Trophoblast cell (in vitro differentiated cells and primary cell): ENCODE measurements around the gene WDR53.

Source experiments
- DNase-seq, 2 donors: peaks; one replicate each; pipeline ENCODE4 v3.0.0-alpha.2; 2016
- H2AFZ ChIP-seq: 2 replicates; pipeline ENCODE4 v1.6.1; 2013; ENCODE audit warnings: low read length, moderate library complexity, mild to moderate bottlenecking; ENCODE audit not compliant: insufficient read depth, poor library complexity
- H2AK5ac ChIP-seq: 2 replicates; pipeline ENCODE4 v1.6.1; 2013; ENCODE audit warnings: mild to moderate bottlenecking, low read length
- H2BK120ac ChIP-seq: 2 replicates; pipeline ENCODE4 v1.6.1; 2013; ENCODE audit warnings: low read length, mild to moderate bottlenecking, moderate library complexity; ENCODE audit not compliant: insufficient read depth, poor library complexity
- H2BK12ac ChIP-seq: 2 replicates; pipeline ENCODE4 v1.6.1; 2013; ENCODE audit warnings: mild to moderate bottlenecking, low read length, moderate library complexity
- H2BK5ac ChIP-seq: 2 replicates; pipeline ENCODE4 v1.6.1; 2013; ENCODE audit warnings: low read length, low read depth, moderate library complexity, mild to moderate bottlenecking; ENCODE audit not compliant: poor library complexity
- H3K14ac ChIP-seq: 2 replicates; pipeline ENCODE4 v1.6.1; 2013; ENCODE audit warnings: mild to moderate bottlenecking, low read length
- H3K18ac ChIP-seq: 2 replicates; pipeline ENCODE4 v1.6.1; 2013; ENCODE audit warnings: mild to moderate bottlenecking, low read length
- H3K23ac ChIP-seq: 2 replicates; pipeline ENCODE4 v1.6.1; 2013; ENCODE audit warnings: low read length
- H3K27ac ChIP-seq: 2 replicates; pipeline ENCODE4 v1.5.1; 2013; ENCODE audit warnings: low read depth, mild to moderate bottlenecking, inconsistent platforms, low read length, moderate library complexity
- H3K27me3 ChIP-seq: 2 replicates; pipeline ENCODE4 v1.6.1; 2013; ENCODE audit warnings: inconsistent platforms, mild to moderate bottlenecking, low read length, moderate library complexity; ENCODE audit not compliant: insufficient read depth
- H3K36me3 ChIP-seq, 2 experiments: 1 replicate in 1 of 2; 2 replicates in 1 of 2; pipeline ENCODE4 v1.6.1; 2013; ENCODE audit warnings: low read length in 2 of 2, mild to moderate bottlenecking in 2 of 2, moderate library complexity in 1 of 2; ENCODE audit not compliant: insufficient read depth in 2 of 2, control insufficient read depth in 1 of 2
- H3K4ac ChIP-seq: 2 replicates; pipeline ENCODE4 v1.6.1; 2013; ENCODE audit warnings: low read depth, mild to moderate bottlenecking, low read length, moderate library complexity
- H3K4me1 ChIP-seq, 2 experiments: 1 replicate in 1 of 2; 2 replicates in 1 of 2; pipeline ENCODE4 v1.6.1; 2013; ENCODE audit warnings: low read length in 2 of 2, mild to moderate bottlenecking in 2 of 2, moderate library complexity in 1 of 2; ENCODE audit not compliant: insufficient read depth in 2 of 2, control insufficient read depth in 1 of 2
- H3K4me2 ChIP-seq: 2 replicates; pipeline ENCODE4 v1.6.1; 2013; ENCODE audit warnings: inconsistent platforms, mild to moderate bottlenecking, low read length, moderate library complexity
- H3K4me3 ChIP-seq: 2 replicates; pipeline ENCODE4 v1.5.1; 2013; ENCODE audit warnings: mild to moderate bottlenecking, low read depth, low read length, inconsistent platforms
- H3K79me1 ChIP-seq: one replicate; pipeline ENCODE4 v1.6.1; 2013; ENCODE audit warnings: low read length
- H3K79me2 ChIP-seq: 2 replicates; pipeline ENCODE4 v1.6.1; 2013; ENCODE audit warnings: low read length, mild to moderate bottlenecking; ENCODE audit not compliant: control insufficient read depth, insufficient read depth, poor library complexity
- H3K9ac ChIP-seq: 2 replicates; pipeline ENCODE4 v1.6.1; 2013; ENCODE audit warnings: mild to moderate bottlenecking, low read length
- H3K9me3 ChIP-seq: 2 replicates; pipeline ENCODE4 v1.6.1; 2013; ENCODE audit warnings: low read depth, mild to moderate bottlenecking, control low read depth, inconsistent platforms, low read length; ENCODE audit not compliant: insufficient read depth
- H4K12ac ChIP-seq: 2 replicates; pipeline ENCODE4 v1.6.1; 2013; ENCODE audit warnings: low read depth, mild to moderate bottlenecking, low read length, moderate library complexity
- H4K8ac ChIP-seq: 2 replicates; pipeline ENCODE4 v1.6.1; 2013; ENCODE audit warnings: low read depth, mild to moderate bottlenecking, low read length, moderate library complexity
- H4K91ac ChIP-seq: one replicate; pipeline ENCODE4 v1.6.1; 2013; ENCODE audit warnings: low read depth, mild to moderate bottlenecking, low read length, moderate library complexity
- WGBS: extraction: QIAGEN DNeasy Blood & Tissue Kit; methylation state at CpG from one replicate; pipeline ENCODE4 v1.1.7; 2013; ENCODE audit warnings: missing lambda C conversion rate; ENCODE audit not compliant: insufficient read length, insufficient coverage; ENCODE audit errors: extremely low coverage; 5-methylcytosine and 5-hydroxymethylcytosine counted together

Gene WDR53

GRCh38 chr3:196517162-196517800 lies 51.1 kb downstream of the WDR53 start:
- no peak for DNase-seq
- no peaks in the 10 kb centered on the region for H3K27me3 ChIP-seq
- no peak overlapping the region for H4K91ac ChIP-seq
- H2AK5ac ChIP-seq, result no peak overlapping the region
- H3K14ac ChIP-seq, result no peak overlapping the region
- H3K4me2 ChIP-seq, result no peak overlapping the region
- no peaks in the 10 kb centered on the region for H3K79me2 ChIP-seq
- no peak overlapping the region for H4K12ac ChIP-seq
- H2BK5ac ChIP-seq, result no peak overlapping the region
- no peak overlapping the region for H2AFZ ChIP-seq
- no peak overlapping the region for H4K8ac ChIP-seq
- H3K23ac ChIP-seq, result no peak overlapping the region
- H3K9ac ChIP-seq, result no peak overlapping the region
- no peaks in the 10 kb centered on the region for H3K36me3 ChIP-seq
- H2BK12ac ChIP-seq, result no peak overlapping the region
- no peak overlapping the region for H2BK120ac ChIP-seq
- H3K4me3 ChIP-seq, result no peak overlapping the region
- no peaks in the 10 kb centered on the region for H3K4me1 ChIP-seq
- no peak overlapping the region for H3K4ac ChIP-seq
- H3K18ac ChIP-seq, result no peak overlapping the region
- no peaks in the 10 kb centered on the region for H3K79me1 ChIP-seq
- peaks cover 19% of the 10 kb centered on the region for H3K9me3 ChIP-seq
- H3K27ac ChIP-seq, result no peak overlapping the region
- WGBS, result no CpG with 5 or more reads among the region's 2 CpGs

GRCh38 chr3:196514913-196515621 lies 53.3 kb downstream of the WDR53 start, which contains the start of gene SMCO1:
Gene SMCO1 (minus strand): TSS chr3:196515346. CDS start chr3:196515209, 137 bp downstream.
- no peak within 1 kb of the TSS for H3K9ac ChIP-seq
- H3K27me3 ChIP-seq, result no peaks in the 10 kb centered on the region
- H4K91ac ChIP-seq, result no peak within 1 kb of the TSS
- H4K12ac ChIP-seq, result no peak within 1 kb of the TSS
- no CpG with 5 or more reads among the region's 10 CpGs for WGBS
- H3K4me1 ChIP-seq, result no peaks in the 10 kb centered on the region
- no peak within 1 kb of the TSS for H2BK5ac ChIP-seq
- no peak within 1 kb of the TSS for H2BK120ac ChIP-seq
- no peak within 1 kb of the TSS for H2AFZ ChIP-seq
- no peak within 1 kb of the TSS for H3K4ac ChIP-seq
- no peak for DNase-seq
- no peak within 1 kb of the TSS for H3K14ac ChIP-seq
- no peak within 1 kb of the TSS for H2BK12ac ChIP-seq
- H3K4me2 ChIP-seq, result no peak within 1 kb of the TSS
- no peak within 1 kb of the TSS for H2AK5ac ChIP-seq
- H3K18ac ChIP-seq, result no peak within 1 kb of the TSS
- H3K79me2 ChIP-seq, result no peaks in the 10 kb centered on the region
- H3K27ac ChIP-seq, result no peak within 1 kb of the TSS
- no peak within 1 kb of the TSS for H3K4me3 ChIP-seq
- no peak within 1 kb of the TSS for H3K23ac ChIP-seq
- peaks cover 10% of the 10 kb centered on the region for H3K9me3 ChIP-seq
- no peaks in the 10 kb centered on the region for H3K36me3 ChIP-seq
- no peak within 1 kb of the TSS for H4K8ac ChIP-seq
- no peaks in the 10 kb centered on the region for H3K79me1 ChIP-seq

GRCh38 chr3:196514350-196514716 lies 54.0 kb downstream of the WDR53 start:
- Histone ChIP-seq H3K18ac (no peak overlapping the region), H3K4me1 (no peaks in the 10 kb centered on the region), H4K12ac (no peak overlapping the region), H4K91ac (no peak overlapping the region), H3K79me1 (no peaks in the 10 kb centered on the region), H2BK12ac (no peak overlapping the region), H3K9ac (no peak overlapping the region), H3K23ac (no peak overlapping the region), H2AK5ac (no peak overlapping the region), H3K4me3 (no peak overlapping the region), H3K4me2 (no peak overlapping the region), H3K36me3 (no peaks in the 10 kb centered on the region), H3K27me3 (no peaks in the 10 kb centered on the region), H3K79me2 (no peaks in the 10 kb centered on the region), H3K4ac (no peak overlapping the region), H2BK120ac (no peak overlapping the region), H2BK5ac (no peak overlapping the region), H3K27ac (no peak overlapping the region), H3K9me3 (peaks cover 7% of the 10 kb centered on the region), H4K8ac (no peak overlapping the region), H2AFZ (no peak overlapping the region), H3K14ac (no peak overlapping the region)
- no peak for DNase-seq
- WGBS, result no CpG with 5 or more reads among the region's 1 CpG

- no peak for DNase-seq
- H2AK5ac ChIP-seq, result no peak overlapping the region
- H3K36me3 ChIP-seq, result no peaks in the 10 kb centered on the region
- no peak overlapping the region for H4K12ac ChIP-seq
- no peak overlapping the region for H3K4ac ChIP-seq
- no peak overlapping the region for H4K8ac ChIP-seq
- no peak overlapping the region for H4K91ac ChIP-seq
- no peak overlapping the region for H3K18ac ChIP-seq
- H3K14ac ChIP-seq, result no peak overlapping the region
- H2BK5ac ChIP-seq, result no peak overlapping the region
- H2AFZ ChIP-seq, result no peak overlapping the region
- H2BK120ac ChIP-seq, result no peak overlapping the region
- H3K23ac ChIP-seq, result no peak overlapping the region
- H2BK12ac ChIP-seq, result no peak overlapping the region
- no peaks in the 10 kb centered on the region for H3K79me2 ChIP-seq
- no peaks in the 10 kb centered on the region for H3K4me1 ChIP-seq
- H3K9ac ChIP-seq, result no peak overlapping the region
- WGBS, result 100% methylated on average over 1 of the region's 8 CpGs
- no peaks in the 10 kb centered on the region for H3K79me1 ChIP-seq
- H3K9me3 ChIP-seq, result peaks cover 7% of the 10 kb centered on the region
- no peak overlapping the region for H3K4me2 ChIP-seq
- no peak overlapping the region for H3K4me3 ChIP-seq
- no peak overlapping the region for H3K27ac ChIP-seq
- H3K27me3 ChIP-seq, result no peaks in the 10 kb centered on the region
These were observed 54.5 kb downstream of the WDR53 start for GRCh38 chr3:196513697-196514349.
